ENCODE measurements around the gene ZNF652.
"Not testable (repeated sequence)": the region's sequence is repeated elsewhere in the genome, so short reads cannot be mapped to it uniquely, and the experiment has no call there.

The ZNF652 gene

DNA sequence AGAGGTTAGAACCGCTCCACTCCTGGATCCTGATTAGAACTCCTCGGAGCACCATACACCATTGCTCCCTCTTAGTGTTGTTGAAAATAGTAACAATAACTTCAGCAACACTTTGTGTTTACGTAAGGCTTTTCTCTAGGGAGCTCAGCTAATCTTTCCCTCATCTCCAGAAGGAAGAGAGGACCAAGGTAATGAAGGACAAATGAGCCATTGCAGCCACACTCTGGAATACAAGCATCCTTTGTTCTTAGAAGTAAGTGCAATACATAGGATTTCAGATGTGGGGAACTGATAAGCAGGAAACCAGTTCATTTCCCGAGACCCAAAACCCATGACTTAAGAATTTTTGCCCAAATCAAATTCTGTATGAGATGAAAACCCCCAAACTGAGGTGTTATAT, 22.9 kb upstream of the ZNF652 start:
- DNase-seq: no peak

DNA sequence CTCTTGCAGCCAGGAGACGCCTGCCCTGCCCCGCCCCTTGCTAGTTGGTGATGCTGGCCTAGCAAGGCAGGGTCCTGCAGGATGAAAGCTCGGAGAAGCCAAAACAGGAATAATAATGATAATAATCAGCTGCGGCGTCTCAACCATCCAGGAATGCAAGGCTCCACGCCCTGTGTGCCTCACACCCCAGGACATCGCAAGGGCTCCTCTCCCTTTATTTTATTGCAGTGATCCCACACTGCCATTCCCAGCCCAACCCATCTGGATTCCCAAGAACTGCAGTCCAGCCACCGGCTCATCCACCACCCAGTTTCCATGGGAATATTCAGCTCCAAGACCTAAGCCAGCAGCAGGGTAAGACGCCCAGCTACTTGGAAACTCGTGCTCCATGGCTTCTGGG, 21.0 kb upstream of the ZNF652 start:
- no peak for DNase-seq

DNA sequence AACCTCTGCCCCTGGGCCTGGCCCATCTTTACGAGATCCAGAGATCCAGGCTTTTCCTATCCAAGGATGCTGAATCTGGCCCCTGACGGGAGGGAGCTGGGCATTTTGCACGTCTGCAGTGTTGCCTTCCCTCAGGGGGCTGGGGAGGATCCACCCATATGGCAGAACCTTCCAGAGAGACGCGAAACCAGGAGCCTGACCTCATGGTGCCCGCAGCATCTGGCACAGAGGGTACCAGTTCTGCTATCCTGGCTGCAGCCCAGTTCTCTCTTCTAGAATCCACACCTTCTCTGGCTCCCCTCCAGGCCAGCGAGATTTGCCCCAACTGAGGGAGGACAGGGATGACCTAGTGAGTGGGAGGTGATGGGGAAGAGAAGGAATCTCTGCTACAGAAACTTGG, 20.5 kb upstream of the ZNF652 start:
- no peak for DNase-seq

DNA sequence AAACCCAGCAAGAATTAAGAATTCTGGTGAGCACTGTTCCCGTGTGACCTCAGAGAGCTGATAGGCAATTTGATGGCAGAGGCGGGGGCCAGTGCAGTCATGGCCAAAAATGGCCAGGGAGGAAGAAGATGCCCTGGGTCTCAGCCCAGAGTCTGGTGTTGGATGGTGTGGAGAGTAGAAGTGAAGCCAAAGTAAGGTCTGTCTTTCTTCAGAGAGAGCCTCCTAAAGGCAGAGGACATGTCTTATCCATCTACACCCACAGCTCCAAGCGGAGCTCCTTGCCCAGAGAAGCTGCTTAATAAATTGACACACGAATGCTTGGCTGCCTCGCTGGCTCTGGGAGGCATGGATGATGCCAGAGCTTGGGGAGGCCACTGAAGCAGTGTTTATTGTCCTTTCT, 19.7 kb upstream of the ZNF652 start:
- no peak for DNase-seq

DNA sequence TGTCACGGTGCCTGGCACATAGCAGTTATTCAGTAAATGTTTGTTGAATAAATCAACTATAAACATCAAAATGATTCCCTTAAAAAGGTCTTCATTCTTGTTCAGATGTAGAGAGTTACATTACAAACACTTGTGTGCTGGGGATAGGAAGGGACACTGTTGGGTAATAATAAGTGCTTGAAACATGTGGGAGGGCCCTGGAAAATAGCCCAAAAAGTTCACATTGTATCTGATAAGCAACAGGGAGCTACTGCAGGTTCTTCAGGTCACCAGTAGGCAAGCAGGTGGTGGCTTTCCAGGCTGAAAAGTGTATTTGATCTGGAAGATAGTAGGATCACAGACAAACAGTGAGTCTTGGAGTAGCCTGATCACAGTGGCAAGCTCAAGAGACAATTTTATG, 19.0 kb upstream of the ZNF652 start:
- DNase-seq: no peak

DNA sequence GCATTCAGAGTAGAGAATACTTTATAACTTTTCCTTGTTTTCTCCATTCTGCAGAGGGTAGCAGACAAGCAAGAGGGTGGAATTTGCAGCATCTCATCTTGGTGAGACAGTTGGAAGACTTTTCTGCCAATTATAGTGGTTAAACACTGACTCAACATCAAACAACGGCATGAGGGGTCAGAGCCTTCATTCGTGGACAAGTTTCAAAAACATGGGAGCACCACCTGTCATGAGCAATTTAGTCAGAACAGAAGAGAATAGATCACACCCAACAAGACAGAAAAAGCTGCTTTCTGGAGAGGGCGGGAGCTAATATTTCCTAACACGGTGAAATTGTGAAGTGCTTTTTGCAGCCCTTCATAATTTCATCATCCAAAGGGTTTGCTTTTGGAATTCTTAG, 17.9 kb upstream of the ZNF652 start:
- no peak for DNase-seq

DNA sequence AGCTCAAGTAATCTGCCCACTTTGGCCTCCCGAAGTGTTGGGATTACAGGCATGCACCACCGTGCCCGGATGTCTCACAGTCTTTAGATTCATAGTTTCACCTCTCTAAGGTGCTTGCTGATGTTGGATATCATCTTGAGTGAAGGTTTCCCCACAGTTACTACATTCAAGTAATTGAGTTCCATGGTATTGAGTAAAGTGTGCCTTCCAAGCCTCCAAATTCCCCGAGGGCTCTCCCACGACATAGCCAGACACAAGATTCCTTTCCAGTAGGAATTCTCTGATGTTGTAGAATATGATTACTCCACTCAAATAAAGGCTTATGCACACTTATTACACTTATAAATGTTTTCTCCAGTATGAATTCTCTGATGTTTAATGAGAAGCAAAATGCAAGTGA, 16.3 kb upstream of the ZNF652 start:
- DNase-seq: no peak

DNA sequence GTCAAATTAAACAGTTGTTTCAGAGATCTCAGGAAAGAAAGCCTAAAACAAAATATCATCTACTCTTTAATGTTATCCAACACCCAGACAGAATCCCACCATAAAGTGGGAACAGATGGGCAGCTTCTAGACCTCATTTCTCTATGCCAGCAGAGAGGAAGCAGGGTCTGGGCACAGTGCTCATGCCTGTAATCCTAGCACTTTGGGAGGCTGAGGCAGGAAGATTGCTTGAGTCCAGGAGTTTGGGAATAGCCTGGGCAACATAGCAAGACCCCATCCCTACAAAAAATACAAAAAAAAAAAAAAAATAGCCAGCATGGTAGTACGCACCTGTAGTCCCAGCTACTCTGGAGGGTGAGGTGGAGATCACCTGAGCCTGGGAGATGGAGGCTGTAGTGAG, 13.5 kb upstream of the ZNF652 start:
- no peak for DNase-seq

DNA sequence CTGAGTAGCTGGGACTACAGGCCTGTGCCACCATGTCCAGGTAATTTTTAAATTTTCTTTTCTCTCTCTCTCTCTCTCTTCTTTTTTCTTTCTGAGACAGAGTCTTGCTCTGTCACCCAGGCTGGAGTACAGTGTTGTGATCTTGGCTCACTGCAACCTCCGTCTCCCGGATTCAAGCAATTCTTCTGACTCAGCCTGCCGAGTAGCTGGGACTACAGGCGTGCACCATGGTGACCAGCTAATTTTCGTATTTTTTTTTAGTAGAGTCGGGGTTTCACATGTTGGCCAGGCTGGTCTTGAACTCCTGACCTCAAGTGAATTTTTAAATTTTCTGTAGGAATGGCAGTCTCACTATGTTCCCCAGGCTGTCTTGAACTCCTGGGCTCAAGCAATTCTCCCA, 11.1 kb upstream of the ZNF652 start:
- DNase-seq: no peak

DNA sequence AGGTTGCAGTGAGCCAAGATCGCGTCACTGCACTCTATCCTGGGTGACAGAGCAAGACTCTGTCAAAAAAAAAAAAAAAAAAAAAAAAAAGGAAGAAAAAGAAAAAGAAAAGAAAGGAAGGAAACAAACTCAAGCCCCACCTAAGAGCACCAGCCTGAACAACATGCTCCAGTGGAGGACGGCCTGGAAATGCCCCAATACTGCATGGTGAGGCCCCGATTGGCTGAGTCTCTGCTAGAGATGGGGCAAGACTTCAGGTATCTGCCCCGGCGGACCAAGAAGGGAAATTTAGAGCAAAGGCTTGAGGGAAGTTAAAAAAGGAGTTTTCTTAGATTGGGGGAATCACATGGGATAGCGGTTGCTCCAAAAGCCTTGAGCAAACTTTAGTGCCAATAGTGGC, 10.4 kb upstream of the ZNF652 start:
- no peak for DNase-seq

DNA sequence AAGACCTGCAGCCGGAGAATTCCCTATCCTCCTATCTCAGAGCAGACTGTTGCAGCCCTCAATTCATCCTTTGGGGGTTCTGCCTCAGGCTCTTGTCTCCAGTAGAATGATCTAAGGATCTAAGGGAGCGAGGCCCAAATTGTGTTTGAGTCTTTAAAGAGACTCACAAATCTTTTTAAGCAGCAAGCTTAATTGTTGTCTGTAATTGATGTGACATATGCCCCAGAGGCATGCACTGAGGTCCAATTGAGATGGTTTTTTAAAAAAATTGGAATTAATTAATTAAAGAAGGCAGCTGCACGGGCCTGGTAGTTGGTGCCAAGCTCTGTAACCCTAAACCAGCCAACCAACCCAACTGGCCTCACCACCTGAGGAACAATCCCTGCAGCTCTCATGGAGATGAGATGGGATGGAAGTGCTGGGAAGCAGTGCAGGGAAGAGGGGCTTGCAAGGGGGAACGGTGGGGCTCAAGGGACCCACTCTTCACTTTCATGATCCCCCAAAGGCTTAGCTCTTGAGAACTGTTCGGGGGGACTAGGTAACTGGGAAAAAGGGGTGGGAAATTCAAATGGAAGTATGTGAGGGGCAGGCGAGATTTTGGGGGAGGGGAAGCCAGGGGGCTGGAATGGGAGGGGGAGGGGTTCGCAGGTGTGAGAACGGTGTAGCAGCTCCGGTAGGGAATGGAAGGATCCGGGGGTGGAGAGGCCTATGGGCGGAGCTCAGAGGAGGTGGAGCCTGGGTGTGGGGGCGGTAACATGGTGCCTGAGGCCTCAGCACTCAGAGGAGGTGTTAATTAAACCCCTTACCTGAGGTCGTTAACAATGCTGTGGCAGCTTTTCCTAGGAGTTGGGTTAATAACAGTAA, 9.2 kb upstream of the ZNF652 start:
- DNase-seq: peak; percentile 74

DNA sequence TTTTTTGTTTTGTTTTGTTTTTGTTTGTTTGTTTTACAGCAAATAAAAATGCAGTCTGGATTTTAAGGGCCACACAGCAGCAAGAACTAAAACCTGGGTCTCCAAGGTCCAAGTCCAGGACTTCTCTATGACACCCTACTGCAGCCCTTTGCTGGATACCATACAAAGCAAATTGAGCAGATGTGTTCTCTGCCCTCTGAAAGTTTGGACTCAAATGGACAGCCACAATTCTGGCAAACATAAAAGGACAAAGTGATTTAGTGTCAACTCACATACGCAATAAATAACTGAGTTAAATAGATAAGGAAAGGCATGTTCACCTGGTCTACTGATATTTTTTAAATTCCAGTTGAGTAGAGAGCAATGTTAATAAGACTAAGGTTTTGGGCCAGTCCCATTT, 7.7 kb upstream of the ZNF652 start:
- DNase-seq: no peak

DNA sequence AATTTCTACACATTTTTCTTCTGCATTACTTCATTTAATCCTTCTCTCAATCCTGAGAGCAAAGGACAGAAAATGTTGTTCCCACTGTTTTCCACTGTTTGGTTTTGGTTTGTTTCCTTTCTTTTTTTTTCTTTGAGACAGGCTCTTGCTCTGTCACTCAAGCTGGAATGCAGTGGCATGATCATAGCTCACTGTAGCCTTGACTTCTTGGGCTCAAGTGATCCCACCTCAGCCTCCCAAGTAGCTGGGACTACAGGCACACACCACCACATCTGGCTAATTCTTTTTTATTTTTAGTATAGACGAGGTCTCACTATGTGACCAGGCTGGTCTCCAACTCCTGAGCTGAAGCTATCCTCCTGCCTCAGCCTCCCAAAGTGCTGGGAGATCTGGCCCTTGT, 7.0 kb upstream of the ZNF652 start:
- DNase-seq: no peak

DNA sequence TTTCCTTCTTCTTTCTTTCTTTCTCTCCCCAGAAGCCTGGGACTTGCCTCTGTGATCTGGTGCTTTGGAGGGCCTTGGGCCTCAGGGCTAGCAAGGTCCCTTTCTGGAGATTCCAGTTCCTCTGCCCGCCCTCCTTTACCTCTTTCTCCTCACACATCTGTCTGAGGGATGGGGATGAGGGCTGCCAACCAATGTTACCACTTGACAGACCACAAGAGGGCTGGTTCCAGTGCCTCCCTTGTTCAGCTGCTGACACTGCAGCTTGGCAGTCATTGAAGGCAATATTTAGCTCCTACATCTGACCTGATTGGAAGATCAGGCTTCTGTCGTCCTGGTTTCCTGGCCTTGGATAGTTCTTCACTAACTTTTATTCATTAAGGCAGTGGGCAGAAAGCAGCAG, 3.6 kb upstream of the ZNF652 start:
- DNase-seq: no peak

DNA sequence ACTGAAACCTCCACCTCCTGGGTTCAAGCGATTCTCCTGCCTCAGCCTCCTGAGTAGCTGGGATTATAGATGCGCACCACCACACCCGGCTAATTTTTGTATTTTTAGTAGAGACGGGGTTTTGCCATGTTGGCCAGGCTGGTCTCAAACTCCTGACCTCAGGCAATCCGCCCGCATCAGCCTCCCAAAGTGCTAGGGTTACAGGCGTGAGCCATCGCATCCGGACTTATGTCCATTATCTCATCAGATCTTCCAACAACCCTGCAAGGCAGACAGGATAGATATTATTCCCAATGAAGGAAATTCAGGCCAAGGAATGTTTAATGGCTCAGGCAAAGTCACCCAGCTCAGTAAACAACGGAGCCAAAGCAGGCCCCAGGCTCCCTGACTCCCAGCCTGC, 3.1 kb upstream of the ZNF652 start:
- not testable (repeated sequence) for DNase-seq

DNA sequence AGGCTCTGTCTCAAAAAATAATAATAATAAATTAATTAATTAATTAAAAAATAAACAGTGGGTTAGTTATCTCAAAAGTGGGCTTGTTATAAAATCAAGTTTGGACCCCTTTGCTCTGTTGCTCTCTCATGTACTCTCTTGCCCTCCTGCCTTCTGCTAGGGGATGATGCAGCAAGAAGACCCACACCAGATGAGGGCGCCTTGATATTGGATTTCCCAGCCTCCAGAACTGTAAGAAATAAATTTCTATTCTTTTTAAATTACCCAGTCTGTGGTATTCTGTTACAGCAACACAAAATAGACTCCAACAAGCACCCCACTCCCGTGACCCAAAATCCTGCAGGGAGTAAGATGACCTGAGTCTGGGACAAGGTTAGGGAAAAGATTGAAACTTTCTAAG, 2.1 kb upstream of the ZNF652 start:
- no peak for DNase-seq

DNA sequence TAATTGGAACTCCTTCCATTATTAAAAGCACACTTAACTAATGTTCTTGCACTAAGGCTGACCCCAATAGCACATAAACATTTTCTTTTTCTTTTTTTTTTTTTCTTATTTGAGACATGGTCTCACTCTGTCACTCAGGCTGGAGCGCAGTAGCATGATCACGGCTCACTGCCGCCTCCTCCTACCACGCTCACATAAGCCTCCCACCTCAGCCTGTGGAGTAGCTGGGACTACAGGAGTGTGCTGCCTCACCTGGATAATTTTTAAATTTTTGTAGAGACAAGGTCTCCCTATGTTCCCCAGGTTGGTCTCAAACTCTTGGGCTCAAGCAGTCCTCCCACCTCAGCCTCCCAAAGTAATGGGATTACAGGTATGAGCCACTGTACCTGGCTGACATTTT, 1.2 kb upstream of the ZNF652 start:
- no peak for DNase-seq

DNA sequence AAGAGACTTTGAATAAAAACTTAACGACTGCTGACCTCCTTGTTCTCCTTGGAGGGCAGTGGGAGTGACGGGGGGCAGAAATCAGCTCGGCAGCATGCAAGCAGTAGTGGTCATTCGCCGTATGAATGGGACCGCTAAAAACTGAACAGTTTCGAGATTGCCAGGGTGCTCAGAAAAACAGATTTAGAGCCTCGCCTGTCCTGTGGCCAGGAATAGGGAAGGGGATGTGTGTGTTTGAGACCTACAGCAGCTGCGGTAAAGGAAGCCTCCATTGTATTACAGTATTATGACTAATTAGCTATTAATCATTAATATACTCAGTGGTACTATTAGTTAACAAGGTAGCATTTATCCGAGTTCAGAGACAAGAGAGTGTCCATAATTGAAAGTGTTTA, 670 bp upstream of the ZNF652 start:
- DNase-seq: no peak

DNA sequence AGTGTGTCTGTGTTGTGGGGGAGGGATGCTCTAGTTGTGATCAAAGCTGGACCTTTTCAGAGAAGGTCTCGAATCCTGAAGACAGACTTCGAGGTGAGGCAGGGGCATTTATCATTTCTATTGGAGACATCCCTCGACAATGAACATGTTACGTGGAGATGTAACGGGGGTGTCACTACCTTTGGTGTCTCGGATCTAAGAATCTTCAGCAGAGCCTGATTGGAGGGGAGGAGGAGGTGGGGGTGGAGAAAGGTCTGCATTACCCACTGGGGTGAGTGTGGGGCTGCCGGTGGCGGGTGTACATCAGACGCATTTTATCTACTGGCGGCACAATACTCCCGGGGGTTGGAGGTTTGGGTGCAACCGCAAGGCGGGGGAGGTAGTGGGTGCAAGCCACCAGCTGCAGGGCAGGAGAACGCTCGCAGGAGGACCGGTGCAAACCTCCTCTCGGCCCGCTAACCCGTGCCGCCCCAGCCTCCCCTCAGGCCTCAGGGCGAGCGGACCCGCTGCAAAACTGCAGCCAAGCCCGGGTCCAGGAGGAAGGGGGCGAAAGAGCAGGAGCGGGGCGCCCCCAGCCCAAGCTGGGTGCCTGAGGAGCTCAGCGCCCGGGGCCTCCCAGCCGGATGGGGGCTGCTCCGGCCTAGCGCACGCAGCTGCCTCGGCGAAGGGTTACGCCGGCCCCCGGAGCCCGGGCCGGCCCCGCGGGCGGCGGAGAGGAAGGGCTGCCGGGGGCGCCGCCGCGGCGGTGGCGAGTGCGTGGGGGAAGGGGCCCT, 735 bp downstream of the ZNF652 start:
- DNase-seq: peak; percentile 43

DNA sequence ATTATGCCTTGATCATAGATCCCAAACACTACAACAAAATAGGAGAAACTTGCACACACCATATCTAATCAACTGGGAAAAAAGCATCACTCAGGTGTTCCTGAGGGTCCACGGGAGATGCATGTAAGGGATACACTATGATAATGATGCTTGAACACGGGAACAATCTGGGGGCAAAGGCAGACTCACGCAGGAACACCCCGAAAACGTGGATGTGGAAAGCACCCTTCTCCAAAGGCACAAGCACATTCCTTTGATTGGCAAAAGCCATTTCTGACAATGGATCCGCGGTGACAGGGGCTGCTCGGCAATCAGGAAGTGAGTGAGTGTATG, 1.3 kb downstream of the ZNF652 start:
- no peak for DNase-seq

DNA sequence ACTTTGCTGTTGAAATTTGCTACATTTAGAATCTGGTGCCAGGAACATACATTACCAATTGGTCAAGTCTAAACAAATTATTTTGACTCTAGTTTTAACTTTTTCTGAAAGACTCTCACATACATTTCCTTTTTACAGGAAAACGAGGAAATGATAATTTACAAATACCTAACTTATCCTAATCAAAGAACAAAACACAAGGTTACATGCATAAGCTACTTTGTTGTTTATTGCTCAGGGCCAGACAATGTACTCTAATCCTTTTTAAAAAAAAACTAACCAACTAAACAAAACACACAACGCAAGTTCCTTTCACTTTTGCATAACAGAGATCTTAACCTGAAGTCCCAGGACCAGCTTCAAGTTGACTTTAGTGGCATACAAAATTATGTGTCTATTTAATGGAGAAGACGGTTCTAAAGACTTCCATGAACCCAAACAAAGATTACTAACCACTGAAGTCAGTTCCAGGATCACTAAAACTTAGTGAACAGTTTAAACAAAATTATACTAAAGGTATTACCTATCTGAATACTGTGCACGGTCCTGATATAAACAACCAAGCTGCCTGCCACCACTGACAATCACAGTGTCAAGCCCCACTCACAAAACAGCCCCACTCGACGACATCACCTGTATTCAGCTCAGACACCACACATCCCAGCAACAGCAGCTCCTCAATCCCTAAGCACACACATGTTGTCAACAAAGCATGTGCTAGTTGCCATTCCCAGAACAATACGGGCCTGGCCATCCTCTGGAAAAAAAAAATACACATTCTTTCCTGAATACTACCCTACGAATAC, 1.9 kb downstream of the ZNF652 start:
- no peak for DNase-seq

DNA sequence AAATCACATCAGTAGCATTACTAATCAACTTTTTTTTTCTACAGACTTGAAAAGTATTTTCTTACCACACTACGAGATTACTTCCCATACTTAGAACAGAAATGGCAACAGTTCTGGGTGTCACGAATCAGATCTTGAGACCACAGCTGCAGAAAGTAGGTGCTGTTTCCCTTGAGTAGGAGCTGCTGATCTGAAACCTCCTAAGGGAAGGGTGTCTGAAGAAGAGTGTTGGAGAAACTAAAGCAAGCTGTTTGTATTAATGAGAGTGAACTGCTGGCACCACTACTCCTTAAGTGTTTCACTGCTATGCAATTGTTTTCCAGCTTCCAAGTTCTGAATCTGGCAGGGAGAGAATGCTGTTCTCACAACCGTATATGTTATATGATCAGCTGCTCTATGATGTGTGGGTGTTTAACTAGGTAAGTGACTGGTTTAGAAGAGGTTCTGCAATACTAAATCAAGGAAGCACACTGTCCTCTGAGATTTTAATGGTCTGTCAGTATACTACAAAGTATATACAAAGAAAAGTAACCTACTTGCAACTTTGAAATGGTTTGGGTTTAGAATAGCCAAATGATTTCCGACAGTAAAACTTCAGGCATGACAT, 3.3 kb downstream of the ZNF652 start:
- no peak for DNase-seq

DNA sequence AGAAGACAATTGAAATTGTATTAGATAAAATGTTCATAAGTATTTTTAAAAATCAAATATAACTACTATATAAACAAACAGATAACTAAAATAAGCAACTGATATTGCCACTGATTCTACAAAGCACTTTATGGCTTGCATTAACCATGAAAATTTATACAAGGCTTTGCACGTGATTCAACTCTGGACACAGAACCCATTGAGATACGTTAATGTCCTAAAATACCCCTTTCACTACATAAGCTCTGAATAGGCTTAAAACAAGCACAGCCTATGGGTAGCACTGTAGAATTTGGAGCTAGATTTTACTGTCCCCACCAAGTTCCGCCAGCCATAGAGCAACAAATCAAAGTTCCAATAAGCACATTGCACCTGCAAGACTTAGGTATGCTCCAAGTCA, 4.5 kb downstream of the ZNF652 start:
- no peak for DNase-seq
